Measurements from ENCODE around the gene ASAP2.

DNA sequence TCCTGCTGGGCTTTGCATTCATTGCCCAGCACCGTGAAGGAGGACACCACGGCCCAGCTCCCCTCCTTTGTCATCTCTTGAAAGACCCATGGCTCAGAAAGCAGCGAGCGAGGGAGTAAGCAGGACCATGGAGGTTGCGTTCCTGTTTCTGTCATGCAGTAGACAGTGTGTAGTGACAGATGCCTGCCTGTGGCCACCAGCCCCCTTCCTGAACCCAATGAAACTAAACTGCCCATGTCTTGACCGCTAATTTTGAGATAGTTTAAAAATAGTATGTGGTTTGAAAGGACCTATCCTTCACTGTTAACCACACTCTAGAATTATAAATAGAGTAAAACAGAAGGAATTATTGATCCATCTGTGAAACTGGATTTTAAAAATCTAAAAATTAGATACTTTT, 88.2 kb downstream of the ASAP2 start:
- TF ChIP-seq POLR2A (IDR thresholded peaks at IDR 0.05; ENCODE audit: low read depth, low read length) (no peak), POLR2AphosphoS5 (IDR thresholded peaks at IDR 0.05; ENCODE audit: low read depth, low read length) (no peak), POU2F2 (IDR thresholded peaks at IDR 0.05; ENCODE audit: low read depth, low read length) (no peak), PAX5 (IDR thresholded peaks at IDR 0.05; ENCODE audit: insufficient read depth, low read length, severe bottlenecking) (no peak), TAF1 (IDR thresholded peaks at IDR 0.05; ENCODE audit: low read depth, low read length) (no peak)
